Measurements from ENCODE around the gene BEST1.

- no peak for TF ChIP-seq CTCF (IDR thresholded peaks at IDR 0.05; ENCODE audit: low read depth, low read length, poor library complexity, severe bottlenecking)
- no peak for TF ChIP-seq EZH2phosphoT487 (IDR thresholded peaks at IDR 0.05; ENCODE audit: borderline replicate concordance, low read length)
These were observed 49.2 kb downstream of the BEST1 start for GRCh38 chr11:61999141-61999975.

Measured in DOHH2 (cell line).